IMR-90 (cell line): Measurements from ENCODE around the gene C15orf40. TPM values are rescaled to one million over a fixed set of nuclear protein-coding genes. Genes with fewer than 3 reads are reported as not detected.

Experiments
- ATAC-seq: fragments of 200-7000 bp; cut with Tn5 transposase; 2 replicates; pipeline ENCODE4 v1.9.1; 2020; ENCODE audit warnings: low read depth, mild to moderate bottlenecking, moderate library complexity
- BruUV-seq: library from RNA; stranded (reverse); fragments of 400-500 nt; replicated peaks from 2 replicates; lab custom pipeline; 2021; lab: Mats Ljungman, UMichigan
- CTCF ChIA-PET: fragments of 300-600 bp; formaldehyde crosslinking; extraction: SDS; loops from one replicate; lab custom pipeline; 2021; ENCODE audit warnings: antibody characterized with exemption; lab: Yijun Ruan, JAX
- POLR2A ChIA-PET: fragments of 300-600 bp; sonication (Branson Sonifier 250); formaldehyde crosslinking; loops from one replicate; lab custom pipeline; 2022; ENCODE audit warnings: antibody characterized with exemption; ENCODE audit not compliant: unreplicated experiment; lab: Charles Lee
- DNase-seq: peaks from one replicate; pipeline ENCODE4 v3.0.0; 2013
- H2AFZ ChIP-seq: replicated peaks from 2 replicates; pipeline ENCODE3; 2013; ENCODE audit warnings: low read length, mild to moderate bottlenecking; ENCODE audit not compliant: poor library complexity
- H2AK5ac ChIP-seq: 2 replicates; pipeline ENCODE4 v1.6.1; 2013; ENCODE audit warnings: low read depth, low read length, inconsistent platforms
- H2AK9ac ChIP-seq: replicated peaks from 2 replicates; pipeline ENCODE3; 2013; ENCODE audit warnings: mild to moderate bottlenecking, low read depth, low read length, moderate library complexity; ENCODE audit not compliant: poor library complexity
- H2BK120ac ChIP-seq: 2 replicates; pipeline ENCODE4 v1.6.1; 2013; ENCODE audit warnings: low read depth, low read length, inconsistent platforms
- H2BK15ac ChIP-seq: 3 replicates; pipeline ENCODE4 v1.6.1; 2013; ENCODE audit warnings: low read depth, low read length, inconsistent platforms
- H2BK20ac ChIP-seq: 2 replicates; pipeline ENCODE4 v1.6.1; 2013; ENCODE audit warnings: low read depth, mild to moderate bottlenecking, inconsistent platforms, low read length, moderate library complexity
- H2BK5ac ChIP-seq: 2 replicates; pipeline ENCODE4 v1.6.1; 2013; ENCODE audit warnings: mild to moderate bottlenecking, low read depth, low read length, inconsistent platforms; ENCODE audit not compliant: poor library complexity, severe bottlenecking
- H3K14ac ChIP-seq: replicated peaks from 2 replicates; pipeline ENCODE4 v1.6.1; 2013; ENCODE audit warnings: low read depth, low read length, inconsistent platforms
- H3K18ac ChIP-seq: 2 replicates; pipeline ENCODE4 v1.6.1; 2013; ENCODE audit warnings: low read depth, low read length, control low read depth
- H3K23ac ChIP-seq: 2 replicates; pipeline ENCODE4 v1.6.1; 2013; ENCODE audit warnings: low read depth, low read length, inconsistent platforms
- H3K27ac ChIP-seq: 2 replicates; pipeline ENCODE4 v1.5.1; 2013; ENCODE audit warnings: mild to moderate bottlenecking, control low read depth, low read length; ENCODE audit not compliant: insufficient read depth
- H3K27me3 ChIP-seq: 2 replicates; pipeline ENCODE4 v1.6.1; 2013; ENCODE audit warnings: low read length; ENCODE audit not compliant: control insufficient read depth, insufficient read depth
- H3K36me3 ChIP-seq: 2 replicates; pipeline ENCODE4 v1.6.1; 2013; ENCODE audit warnings: low read length, mixed read lengths; ENCODE audit not compliant: control insufficient read depth, insufficient read depth
- H3K4ac ChIP-seq: 2 replicates; pipeline ENCODE4 v1.6.1; 2013; ENCODE audit warnings: low read depth, low read length, inconsistent platforms
- H3K4me1 ChIP-seq: 2 replicates; pipeline ENCODE4 v1.6.1; 2013; ENCODE audit warnings: low read length, mixed read lengths; ENCODE audit not compliant: control insufficient read depth, insufficient read depth
- H3K4me2 ChIP-seq: 2 replicates; pipeline ENCODE4 v1.6.1; 2013; ENCODE audit warnings: low read depth, mild to moderate bottlenecking, control low read depth, low read length, moderate library complexity
- H3K4me3 ChIP-seq: 2 replicates; pipeline ENCODE4 v1.5.1; 2013; ENCODE audit warnings: low read depth, mild to moderate bottlenecking, control low read depth, low read length, moderate library complexity; ENCODE audit not compliant: insufficient read depth
- H3K56ac ChIP-seq: 2 replicates; pipeline ENCODE4 v1.6.1; 2013; ENCODE audit warnings: low read length, inconsistent platforms; ENCODE audit not compliant: insufficient read depth; ENCODE audit errors: extremely low read depth
- H3K79me1 ChIP-seq, 2 experiments: 2 replicates each; pipeline ENCODE4 v1.6.1; 2013; ENCODE audit warnings: low read length in 2 of 2, inconsistent platforms in 1 of 2, low read depth in 1 of 2
- H3K9ac ChIP-seq: 2 replicates; pipeline ENCODE4 v1.6.1; 2013; ENCODE audit warnings: low read depth, low read length, control low read depth
- H3K9me1 ChIP-seq: 2 replicates; pipeline ENCODE4 v1.6.1; 2013; ENCODE audit warnings: low read length, inconsistent platforms; ENCODE audit not compliant: insufficient read depth
- H3K9me3 ChIP-seq: 2 replicates; pipeline ENCODE4 v1.6.1; 2013; ENCODE audit warnings: low read length; ENCODE audit not compliant: control insufficient read depth, insufficient read depth
- H4K20me1 ChIP-seq: 2 replicates; pipeline ENCODE4 v1.6.1; 2013; ENCODE audit warnings: low read length, inconsistent platforms; ENCODE audit not compliant: insufficient read depth
- H4K5ac ChIP-seq: 2 replicates; pipeline ENCODE4 v1.6.1; 2013; ENCODE audit warnings: mild to moderate bottlenecking, low read depth, low read length, control low read depth
- H4K8ac ChIP-seq, 2 experiments: 2 replicates each; pipeline ENCODE4 v1.6.1; 2013; ENCODE audit warnings: low read depth in 2 of 2, low read length in 2 of 2, control low read depth in 1 of 2, inconsistent platforms in 1 of 2
- H4K91ac ChIP-seq: 2 replicates; pipeline ENCODE4 v1.6.1; 2013; ENCODE audit warnings: low read depth, low read length, inconsistent platforms; ENCODE audit not compliant: insufficient read depth
- BHLHE40 ChIP-seq: fragments of 150-350 bp; IDR thresholded peaks from 2 replicates; pipeline ENCODE4 v1.6.1; 2016; ENCODE audit warnings: mild to moderate bottlenecking, low read depth, low read length
- CEBPB ChIP-seq: IDR thresholded peaks from 2 replicates; pipeline ENCODE4 v1.6.1; 2012; ENCODE audit warnings: low read depth, low read length, improper control_type of control experiment
- CHD1 ChIP-seq: IDR thresholded peaks from 2 replicates; pipeline ENCODE4 v1.6.1; 2012; ENCODE audit warnings: low read depth, low read length, improper control_type of control experiment
- MAZ ChIP-seq: IDR thresholded peaks from 2 replicates; pipeline ENCODE4 v1.6.1; 2012; ENCODE audit warnings: low read depth, mild to moderate bottlenecking, low read length, improper control_type of control experiment, moderate library complexity, borderline replicate concordance
- NFE2L2 ChIP-seq: fragments of 150-350 bp; IDR thresholded peaks from 2 replicates; pipeline ENCODE4 v1.6.1; 2016; ENCODE audit warnings: low read depth, mild to moderate bottlenecking, low read length
- POLR2A ChIP-seq: IDR thresholded peaks from 2 replicates; pipeline ENCODE4 v1.6.1; 2012; ENCODE audit warnings: mild to moderate bottlenecking, low read depth, low read length
- RAD21 ChIP-seq: IDR thresholded peaks from 2 replicates; pipeline ENCODE4 v1.6.1; 2012; ENCODE audit warnings: low read length, improper control_type of control experiment
- RFX5 ChIP-seq: IDR thresholded peaks from 2 replicates; pipeline ENCODE4 v1.8.0; 2012; ENCODE audit warnings: low read depth, mild to moderate bottlenecking, low read length, moderate library complexity
- SMC3 ChIP-seq: fragments of 150-350 bp; IDR thresholded peaks from 2 replicates; pipeline ENCODE4 v1.6.1; 2016; ENCODE audit warnings: low read depth, mild to moderate bottlenecking, antibody characterized with exemption, low read length, moderate library complexity
- WGBS, 2 experiments: methylation state at CpG; one replicate each; pipeline versions ENCODE4 v1.1.5 to v1.1.7; 2013; ENCODE audit warnings: missing lambda C conversion rate in 2 of 2; ENCODE audit not compliant: insufficient read length in 1 of 2; ENCODE audit errors: extremely low coverage in 2 of 2; 5-methylcytosine and 5-hydroxymethylcytosine counted together
- dilution Hi-C: fragments of 300-500 bp; cut with HindIII; formaldehyde crosslinking; loops from one replicate; pipeline ENCODE4 v1.14.3; 2018; ENCODE audit warnings: low sequenced_read_pairs; ENCODE audit not compliant: unreplicated experiment
- in situ Hi-C: fragments of 300-500 bp; cut with MboI; formaldehyde crosslinking; loops from 3 replicates; pipeline ENCODE4 v1.14.3; 2019; ENCODE audit warnings: low sequenced_read_pairs, inconsistent platforms, mixed read lengths
- intact Hi-C: fragments of 100-400 bp; cut with micrococcal nuclease; formaldehyde crosslinking; loops from 2 replicates; pipeline ENCODE4 v1.10.0; 2022
- polyA plus RNA-seq, 3 experiments: library from polyadenylated mRNA; depleted of rRNA; stranded (reverse); fragments of >200 nt; gene quantifications; 2 replicates each; pipeline ENCODE4 v1.2.3, GENCODE V29; 2012; ENCODE audit warnings: low replicate concordance in 1 of 3
- total RNA-seq: library from RNA; depleted of rRNA; stranded (reverse); fragments of >200 nt; gene quantifications from 2 replicates; pipeline ENCODE4 v1.2.3, GENCODE V29; 2012

C15orf40 gene
- total and polyA plus RNA-seq, 2 of the 4 experiments (the other 2 are of a cell fraction): 7.0 to 10.7 TPM

GRCh38 chr15:83046558-83047127 is 35.2 kb upstream of the C15orf40 start:
- no peak overlapping the region for H2BK15ac ChIP-seq
- H3K4me3 ChIP-seq: no peak overlapping the region
- H3K14ac ChIP-seq: no peak overlapping the region
- no peak overlapping the region for H2AK5ac ChIP-seq
- H3K9me3 ChIP-seq: no peaks in the 10 kb centered on the region
- no peaks in the 10 kb centered on the region; the same call in 1 of the 2 replicates for H3K4me1 ChIP-seq
- H3K56ac ChIP-seq: no peak overlapping the region
- no peak overlapping the region for H3K23ac ChIP-seq
- no peak overlapping the region for H3K4ac ChIP-seq
- no peak overlapping the region for H3K4me2 ChIP-seq
- H3K36me3 ChIP-seq: peaks cover 30% of the 10 kb centered on the region
- H2BK120ac ChIP-seq: no peak overlapping the region
- H3K27ac ChIP-seq: no peak overlapping the region
- no peak overlapping the region for H2AFZ ChIP-seq
- H3K27me3 ChIP-seq: no peaks in the 10 kb centered on the region
- H2AK9ac ChIP-seq: no peak overlapping the region
- no CpG with 5 or more reads among the region's 3 CpGs for WGBS, 2 experiments
- no peak overlapping the region for H2BK5ac ChIP-seq
- no peak overlapping the region for H4K91ac ChIP-seq
- no peak for TF ChIP-seq POLR2A
- TF ChIP-seq SMC3: no peak
- no peak for TF ChIP-seq RFX5
- TF ChIP-seq CEBPB: no peak
- TF ChIP-seq BHLHE40: no peak
- no peak for TF ChIP-seq NFE2L2
- no peak for TF ChIP-seq RAD21
- no peak for TF ChIP-seq CHD1
- TF ChIP-seq MAZ: no peak
- no peak overlapping the region for H3K18ac ChIP-seq
- H2BK20ac ChIP-seq: no peak overlapping the region
- H4K8ac ChIP-seq: no peak overlapping the region
- ChIA-PET CTCF (no interaction called here), POLR2A (no interaction called here)
- DNase-seq (peak; percentile 72), ATAC-seq (peak; percentile 81)
- H3K79me1 ChIP-seq: peaks cover 40 to 43% of the 10 kb centered on the region in 2 experiments
- H3K9ac ChIP-seq: no peak overlapping the region
- H4K5ac ChIP-seq: no peak overlapping the region
- no TSS peak for BruUV-seq
- in situ Hi-C loops: no loop called here
- intact Hi-C loops: no loop called here
- H3K9me1 ChIP-seq: no peaks in the 10 kb centered on the region
- peaks cover 21% of the 10 kb centered on the region for H4K20me1 ChIP-seq
- dilution Hi-C loops: no loop called here
